Activated gamma-delta T cell treated with Interleukin-2 at 50 U/mL for 16 hours (primary cell): Measurements from ENCODE around the gene ACY1.

ENCODE experiments used
- DNase-seq: peaks from one replicate; pipeline ENCODE4 v3.0.0-alpha.2; 2020

The ACY1 gene

GRCh38 chr3:51982838-51983577 lies at the start of gene ACY1:
Gene ACY1 (plus strand): TSS chr3:51983535. CDS start chr3:51984065, 530 bp downstream.
- DNase-seq, result peak; percentile 65

- DNase-seq, result no peak
Observed at GRCh38 chr3:51934139-51934850, 49.0 kb upstream of the ACY1 start.

GRCh38 chr3:51934991-51935885 lies 48.1 kb upstream of the ACY1 start:
- DNase-seq, result no peak

GRCh38 chr3:51935886-51936755 lies 47.2 kb upstream of the ACY1 start:
- DNase-seq, result no peak

GRCh38 chr3:51937014-51937413 lies 46.3 kb upstream of the ACY1 start:
- no peak for DNase-seq

- no peak for DNase-seq
Observed at GRCh38 chr3:51937611-51938450, 45.5 kb upstream of the ACY1 start.

- DNase-seq, result no peak
Observed at GRCh38 chr3:51938780-51939425, 44.4 kb upstream of the ACY1 start.

GRCh38 chr3:51940648-51941462 lies 42.5 kb upstream of the ACY1 start:
- no peak for DNase-seq

- no peak for DNase-seq
Observed at GRCh38 chr3:51941463-51941797, 41.9 kb upstream of the ACY1 start.

GRCh38 chr3:51941798-51942602 lies 41.3 kb upstream of the ACY1 start, which contains the start of the genes PARP3 and RRP9:
Gene PARP3 (plus strand): TSS chr3:51942363. CDS start chr3:51943356, 993 bp downstream.
Gene RRP9 (minus strand): TSS chr3:51941904. CDS start chr3:51941867, 37 bp downstream.
- DNase-seq, result peak; percentile 100

- DNase-seq, result peak; percentile 36
Observed at GRCh38 chr3:51942603-51943450, 40.5 kb upstream of the ACY1 start.

- DNase-seq, result no peak
Observed at GRCh38 chr3:51943451-51944391, 39.6 kb upstream of the ACY1 start.

- no peak for DNase-seq
Observed at GRCh38 chr3:51944451-51945021, 38.8 kb upstream of the ACY1 start.

GRCh38 chr3:51945031-51945840 lies 38.1 kb upstream of the ACY1 start:
- DNase-seq, result no peak

GRCh38 chr3:51945926-51946705 lies 37.2 kb upstream of the ACY1 start:
- DNase-seq, result no peak
